ENCODE measurements around the gene SPATA46.

- no peak for TF ChIP-seq CTCF (IDR thresholded peaks at IDR 0.05; ENCODE audit: insufficient read depth, low read depth, low read length)
- no peak for TF ChIP-seq EZH2 (IDR thresholded peaks at IDR 0.05; ENCODE audit: insufficient read depth, low read length)
Measured at GRCh38 chr1:162359523-162360236, 17.0 kb downstream of the SPATA46 start.
